Neural progenitor cell (in vitro differentiated cells): ENCODE data around the gene R3HDM2. TPM values are rescaled to one million over a fixed set of nuclear protein-coding genes. Genes with fewer than 3 reads are reported as not detected.

ENCODE experiments used
- DNase-seq: peaks from one replicate; pipeline ENCODE4 v3.0.0-alpha.2; 2016; ENCODE audit warnings: low spot score
- H2AFZ ChIP-seq: fragments of 200-600 bp; sonication (generic); replicated peaks from 2 replicates; pipeline ENCODE4 v1.6.1; 2016; ENCODE audit warnings: antibody characterized with exemption
- H3F3A ChIP-seq: fragments of 200-600 bp; sonication (generic); 2 replicates; pipeline ENCODE4 v1.6.1; 2016; ENCODE audit warnings: antibody characterized with exemption, low read depth
- H3K27ac ChIP-seq: fragments of 200-600 bp; sonication (generic); 2 replicates; pipeline ENCODE4 v1.5.1; 2016; ENCODE audit warnings: mild to moderate bottlenecking
- H3K27me3 ChIP-seq: fragments of 200-600 bp; sonication (generic); 2 replicates; pipeline ENCODE4 v1.6.1; 2016; ENCODE audit warnings: mild to moderate bottlenecking, moderate library complexity
- H3K36me3 ChIP-seq: fragments of 200-600 bp; sonication (generic); 2 replicates; pipeline ENCODE4 v1.5.1; 2016
- H3K4me1 ChIP-seq: fragments of 200-600 bp; sonication (generic); 2 replicates; pipeline ENCODE4 v1.6.1; 2016; ENCODE audit warnings: mixed run types
- H3K4me2 ChIP-seq: fragments of 200-600 bp; sonication (generic); 2 replicates; pipeline ENCODE4 v1.6.1; 2016
- H3K4me3 ChIP-seq: fragments of 200-600 bp; sonication (generic); 2 replicates; pipeline ENCODE4 v1.5.1; 2016
- H3K79me2 ChIP-seq: fragments of 200-600 bp; sonication (generic); 2 replicates; pipeline ENCODE4 v1.6.1; 2016; ENCODE audit warnings: low read depth
- H3K9ac ChIP-seq: fragments of 200-600 bp; sonication (generic); 2 replicates; pipeline ENCODE4 v1.6.1; 2016
- H3K9me3 ChIP-seq: fragments of 200-600 bp; sonication (generic); 2 replicates; pipeline ENCODE4 v1.5.1; 2016; ENCODE audit warnings: low read depth
- H4K20me1 ChIP-seq: fragments of 200-600 bp; sonication (generic); 2 replicates; pipeline ENCODE4 v1.6.1; 2016; ENCODE audit warnings: low read depth
- H3K27ac Mint-ChIP-seq: 3 replicates; pipeline ENCODE4 v1.8.0; 2021; ENCODE audit warnings: mixed read lengths
- H3K27me3 Mint-ChIP-seq: 2 replicates; pipeline ENCODE4 v1.8.0; 2022; ENCODE audit warnings: low read depth, mild to moderate bottlenecking, inconsistent platforms, moderate library complexity, mixed read lengths; ENCODE audit not compliant: insufficient read depth
- H3K36me3 Mint-ChIP-seq: 3 replicates; pipeline ENCODE4 v1.8.0; 2021; ENCODE audit warnings: mixed read lengths
- H3K4me1 Mint-ChIP-seq: 3 replicates; pipeline ENCODE4 v1.8.0; 2021; ENCODE audit warnings: mixed read lengths
- H3K4me3 Mint-ChIP-seq: 3 replicates; pipeline ENCODE4 v1.8.0; 2021; ENCODE audit warnings: mild to moderate bottlenecking, moderate library complexity, mixed read lengths
- H3K9me3 Mint-ChIP-seq: 3 replicates; pipeline ENCODE4 v1.8.0; 2020; ENCODE audit warnings: mixed read lengths
- EZH2 ChIP-seq: fragments of 200-600 bp; sonication (generic); IDR thresholded peaks from 2 replicates; pipeline ENCODE4 v1.6.1; 2017; ENCODE audit warnings: antibody characterized with exemption, mild to moderate bottlenecking, moderate library complexity
- EZH2phosphoT487 ChIP-seq: fragments of 200-600 bp; sonication (generic); IDR thresholded peaks from 2 replicates; pipeline ENCODE4 v1.6.1; 2017; ENCODE audit warnings: antibody characterized with exemption
- total RNA-seq: library from RNA; depleted of rRNA; stranded (reverse); fragments of >200 nt; gene quantifications from 2 replicates; pipeline ENCODE4 v1.2.3, GENCODE V29; 2015; ENCODE audit warnings: low replicate concordance
- TF ChIP-seq, protein P1 (sequence below): fragments of 200-600 bp; sonication (generic); IDR thresholded peaks from 2 replicates; pipeline ENCODE4 v1.5.1; 2017; ENCODE audit warnings: antibody characterized with exemption, mild to moderate bottlenecking

R3HDM2 gene
- total RNA-seq, 1 donor from 2014 or later: 40.0 TPM

DNA sequence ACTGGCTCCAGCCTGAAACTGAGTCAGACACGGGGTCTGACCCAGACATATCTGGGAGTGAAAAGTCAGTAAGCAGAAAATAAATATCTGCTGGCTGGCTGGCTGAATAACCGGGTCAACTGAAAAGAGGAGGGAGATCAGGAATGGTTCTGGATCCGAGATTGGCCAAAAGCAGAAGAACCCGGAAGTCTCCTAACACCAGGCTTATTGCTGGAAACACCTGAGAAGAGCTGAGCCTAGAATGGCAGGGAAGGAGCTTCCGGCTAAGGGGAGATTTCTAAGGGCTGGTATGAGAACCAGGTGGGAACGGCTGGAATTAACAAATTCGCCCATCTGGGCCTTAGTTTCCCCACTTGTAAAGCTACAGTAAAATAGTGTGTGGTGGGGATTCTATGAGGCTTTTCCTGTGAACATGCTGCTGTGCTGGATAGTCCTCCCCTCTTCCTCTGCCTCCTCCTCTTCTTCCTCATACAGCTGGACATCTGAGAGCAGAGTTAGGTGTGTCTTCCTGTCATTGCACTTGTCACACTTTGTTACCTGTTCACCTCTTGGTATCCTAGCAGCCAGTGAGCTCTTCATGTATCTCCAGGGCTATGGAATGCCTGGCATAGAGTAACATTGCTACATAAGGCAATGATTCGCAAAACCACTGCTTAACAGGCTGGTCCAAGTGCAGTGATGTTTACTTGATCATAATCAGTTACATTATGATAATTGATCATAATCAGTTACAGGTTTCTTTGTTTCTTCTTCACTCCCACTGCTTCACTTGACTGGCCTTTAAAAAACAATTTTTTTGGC, 203.3 kb downstream of the R3HDM2 start:
- Mint-ChIP-seq H3K27ac (no peak overlapping the region), H3K36me3 (peaks cover 6% of the 10 kb centered on the region), H3K4me1 (peaks cover 53% of the 10 kb centered on the region), H3K4me3 (peak overlapping the region; percentile 77), H3K27me3 (peaks cover 54% of the 10 kb centered on the region), H3K9me3 (peaks cover 4% of the 10 kb centered on the region)
- Histone ChIP-seq H3K9me3 (no peaks in the 10 kb centered on the region), H3K79me2 (peaks cover 17% of the 10 kb centered on the region), H2AFZ (no peak overlapping the region), H3K4me2 (peak overlapping the region; percentile 90), H4K20me1 (peaks cover 38% of the 10 kb centered on the region), H3F3A (peaks cover 27% of the 10 kb centered on the region), H3K36me3 (no peaks in the 10 kb centered on the region), H3K4me1 (peaks cover 24% of the 10 kb centered on the region), H3K4me3 (peak overlapping the region; percentile 43), H3K27ac (no peak overlapping the region), H3K27me3 (peaks cover 68% of the 10 kb centered on the region), H3K9ac (no peak overlapping the region)
- TF ChIP-seq EZH2 (no peak), EZH2phosphoT487 (no peak)
- TF ChIP-seq, protein P1, sequence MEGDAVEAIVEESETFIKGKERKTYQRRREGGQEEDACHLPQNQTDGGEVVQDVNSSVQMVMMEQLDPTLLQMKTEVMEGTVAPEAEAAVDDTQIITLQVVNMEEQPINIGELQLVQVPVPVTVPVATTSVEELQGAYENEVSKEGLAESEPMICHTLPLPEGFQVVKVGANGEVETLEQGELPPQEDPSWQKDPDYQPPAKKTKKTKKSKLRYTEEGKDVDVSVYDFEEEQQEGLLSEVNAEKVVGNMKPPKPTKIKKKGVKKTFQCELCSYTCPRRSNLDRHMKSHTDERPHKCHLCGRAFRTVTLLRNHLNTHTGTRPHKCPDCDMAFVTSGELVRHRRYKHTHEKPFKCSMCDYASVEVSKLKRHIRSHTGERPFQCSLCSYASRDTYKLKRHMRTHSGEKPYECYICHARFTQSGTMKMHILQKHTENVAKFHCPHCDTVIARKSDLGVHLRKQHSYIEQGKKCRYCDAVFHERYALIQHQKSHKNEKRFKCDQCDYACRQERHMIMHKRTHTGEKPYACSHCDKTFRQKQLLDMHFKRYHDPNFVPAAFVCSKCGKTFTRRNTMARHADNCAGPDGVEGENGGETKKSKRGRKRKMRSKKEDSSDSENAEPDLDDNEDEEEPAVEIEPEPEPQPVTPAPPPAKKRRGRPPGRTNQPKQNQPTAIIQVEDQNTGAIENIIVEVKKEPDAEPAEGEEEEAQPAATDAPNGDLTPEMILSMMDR: no peak
- DNase-seq: no peak

DNA sequence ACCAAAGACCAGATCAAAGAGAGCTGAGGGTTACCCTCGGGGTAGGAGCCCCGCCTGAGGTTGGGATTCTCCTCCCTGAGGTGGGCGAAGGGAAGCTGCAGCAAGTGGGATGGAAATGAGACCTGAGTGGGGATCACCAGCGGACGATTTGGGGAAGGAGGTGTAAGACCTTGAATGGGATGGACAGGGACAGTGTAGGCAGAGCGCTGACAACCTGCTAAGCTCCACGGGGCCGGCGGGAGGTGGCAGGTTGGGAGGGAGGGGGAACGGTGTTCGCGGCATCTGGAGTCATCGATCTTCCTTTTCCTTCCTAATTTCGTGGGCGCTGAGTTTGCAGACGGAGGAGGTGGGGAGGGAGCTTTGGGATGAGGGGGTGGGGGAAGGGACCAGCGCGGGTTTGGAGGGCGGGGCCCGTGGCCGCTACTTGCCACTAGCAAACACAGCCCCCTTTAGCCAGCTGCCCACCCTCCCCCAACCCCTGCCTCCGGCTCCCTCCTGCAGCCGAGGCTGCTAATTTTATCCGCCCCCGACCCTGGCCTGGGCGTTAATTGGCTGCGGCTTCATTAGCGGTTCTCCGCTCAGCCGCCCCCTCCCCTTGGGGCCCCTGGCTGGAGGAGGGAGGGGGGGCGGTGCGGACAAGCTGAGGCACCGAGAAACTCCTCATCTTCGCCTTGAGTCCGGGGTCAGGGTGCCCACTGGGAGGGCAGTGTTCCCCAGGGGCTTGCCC, 204.1 kb downstream of the R3HDM2 start:
- TF ChIP-seq, protein P1: no peak
- TF ChIP-seq EZH2phosphoT487 (peak; percentile 34), EZH2 (peak; percentile 74)
- Mint-ChIP-seq H3K4me3 (peak overlapping the region; percentile 82), H3K36me3 (peaks cover under 1% of the 10 kb centered on the region), H3K27me3 (peaks cover 62% of the 10 kb centered on the region), H3K4me1 (peaks cover 53% of the 10 kb centered on the region), H3K9me3 (peaks cover 4% of the 10 kb centered on the region), H3K27ac (no peak overlapping the region)
- Histone ChIP-seq H3K79me2 (peaks cover 17% of the 10 kb centered on the region), H3K9me3 (no peaks in the 10 kb centered on the region), H4K20me1 (peaks cover 38% of the 10 kb centered on the region), H3K36me3 (no peaks in the 10 kb centered on the region), H3F3A (peaks cover 27% of the 10 kb centered on the region), H3K4me3 (peak overlapping the region; percentile 43), H3K4me1 (peaks cover 32% of the 10 kb centered on the region), H3K27ac (no peak overlapping the region), H3K4me2 (peak overlapping the region; percentile 90), H3K9ac (no peak overlapping the region), H3K27me3 (peaks cover 76% of the 10 kb centered on the region), H2AFZ (no peak overlapping the region)
- peak; percentile 74 for DNase-seq

DNA sequence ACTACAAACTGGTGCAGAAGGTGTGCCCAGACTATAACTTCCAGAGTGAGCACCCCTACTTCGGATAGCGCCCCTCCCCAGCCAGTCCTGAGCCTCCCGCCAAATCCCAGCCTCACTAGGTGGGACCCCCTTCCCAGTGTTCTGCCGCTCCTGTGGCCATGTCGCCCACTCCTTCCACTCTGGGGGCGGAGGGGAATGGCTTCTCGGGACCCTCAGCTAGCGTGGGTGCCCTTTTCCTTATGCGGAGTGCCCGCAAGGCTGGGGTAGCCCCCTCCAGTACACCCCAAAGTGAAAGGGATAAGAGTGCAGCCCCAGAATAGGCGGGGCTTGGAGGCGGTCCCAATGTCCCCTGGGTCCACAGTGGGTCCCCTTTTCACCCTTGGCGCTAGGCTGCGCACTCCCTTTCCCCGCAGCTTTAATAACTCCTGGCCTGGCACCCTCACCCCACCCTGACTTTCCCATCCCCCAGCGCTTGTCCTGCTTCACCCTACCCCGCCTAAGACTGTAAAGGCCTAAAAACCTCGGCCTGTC, 205.1 kb downstream of the R3HDM2 start:
- Histone ChIP-seq H3K4me1 (peaks cover 40% of the 10 kb centered on the region), H4K20me1 (peaks cover 38% of the 10 kb centered on the region), H3K9me3 (no peaks in the 10 kb centered on the region), H3K36me3 (no peaks in the 10 kb centered on the region), H3K4me3 (no peak overlapping the region), H3K4me2 (peak overlapping the region; percentile 90), H2AFZ (no peak overlapping the region), H3K27ac (no peak overlapping the region), H3K27me3 (peaks cover 86% of the 10 kb centered on the region), H3K79me2 (peaks cover 9% of the 10 kb centered on the region), H3F3A (peaks cover 30% of the 10 kb centered on the region), H3K9ac (no peak overlapping the region)
- Mint-ChIP-seq H3K4me1 (peaks cover 52% of the 10 kb centered on the region), H3K4me3 (peak overlapping the region; percentile 24), H3K9me3 (peaks cover 7% of the 10 kb centered on the region), H3K27ac (no peak overlapping the region), H3K27me3 (peaks cover 71% of the 10 kb centered on the region), H3K36me3 (no peaks in the 10 kb centered on the region)
- no peak for DNase-seq
- TF ChIP-seq EZH2 (peak; percentile 9), EZH2phosphoT487 (no peak)
- TF ChIP-seq, protein P1: no peak
